GM10847 (cell line): ENCODE measurements around the gene TGFBR3.

Experiments
- POLR2A ChIP-seq: IDR thresholded peaks from 2 replicates; pipeline ENCODE4 v1.6.1; 2011; ENCODE audit not compliant: insufficient read length; ENCODE audit errors: extremely low read depth

TGFBR3 gene

GRCh38 chr1:91689641-91690481 lies 196.1 kb downstream of the TGFBR3 start:
- no peak for TF ChIP-seq POLR2A

GRCh38 chr1:91687452-91687851 lies 198.5 kb downstream of the TGFBR3 start:
- no peak for TF ChIP-seq POLR2A

GRCh38 chr1:91685994-91686393 lies 200.0 kb downstream of the TGFBR3 start:
- no peak for TF ChIP-seq POLR2A

GRCh38 chr1:91684481-91685196 lies 201.3 kb downstream of the TGFBR3 start:
- TF ChIP-seq POLR2A = no peak

GRCh38 chr1:91683598-91683951 lies 202.4 kb downstream of the TGFBR3 start:
- no peak for TF ChIP-seq POLR2A

GRCh38 chr1:91682882-91683597 lies 202.9 kb downstream of the TGFBR3 start:
- TF ChIP-seq POLR2A = no peak

- no peak for TF ChIP-seq POLR2A
Measured at GRCh38 chr1:91680556-91681155, 205.3 kb downstream of the TGFBR3 start.

GRCh38 chr1:91679446-91679845 lies 206.5 kb downstream of the TGFBR3 start:
- no peak for TF ChIP-seq POLR2A

- TF ChIP-seq POLR2A = no peak
Measured at GRCh38 chr1:91676030-91676429, 209.9 kb downstream of the TGFBR3 start.

GRCh38 chr1:91674107-91674506 lies 211.8 kb downstream of the TGFBR3 start:
- TF ChIP-seq POLR2A = no peak

GRCh38 chr1:91673613-91674012 lies 212.3 kb downstream of the TGFBR3 start:
- TF ChIP-seq POLR2A = no peak

GRCh38 chr1:91672601-91673161 lies 213.3 kb downstream of the TGFBR3 start:
- no peak for TF ChIP-seq POLR2A

- no peak for TF ChIP-seq POLR2A
Measured at GRCh38 chr1:91670781-91671180, 215.2 kb downstream of the TGFBR3 start.

GRCh38 chr1:91669584-91670350 lies 216.2 kb downstream of the TGFBR3 start:
- TF ChIP-seq POLR2A = no peak
